Measurements from ENCODE around the gene EVL. TPM values are rescaled to one million over a fixed set of nuclear protein-coding genes. Genes with fewer than 3 reads are reported as not detected.
"Not testable (repeated sequence)": the region's sequence is repeated elsewhere in the genome, so short reads cannot be mapped to it uniquely, and the experiment has no call there.

Gene EVL
- total and polyA plus RNA-seq, 3 donors from 2014 or later: 87.4 to 96.8 (median 91.7) TPM

- Histone ChIP-seq H3K27ac (no peak overlapping the region), H3K9me3 (no peaks in the 10 kb centered on the region), H3K4me3 (no peak overlapping the region), H3K4me1 (peaks cover 14% of the 10 kb centered on the region), H3K36me3 (ENCODE audit: low read depth, missing control alignments) (no peaks in the 10 kb centered on the region), H3K27me3 (no peaks in the 10 kb centered on the region)
- WGBS, 2 donors: 95 to 96% methylated on average over 4 of the region's 4 CpGs
- TF ChIP-seq POLR2A (IDR thresholded peaks at IDR 0.05) (no peak), CTCF (IDR thresholded peaks at IDR 0.05) (no peak)
- no peak for DNase-seq
- intact Hi-C loops (cut with DNase I; ENCODE audit: low total_unique reads): no loop called here
Measured at GRCh38 chr14:100027771-100028490, 37.3 kb upstream of the EVL start.

- intact Hi-C loops (cut with DNase I; ENCODE audit: low total_unique reads): no loop called here
- no peaks in the 10 kb centered on the region for H3K27me3 ChIP-seq
Measured at GRCh38 chr14:100028990-100029677, 36.1 kb upstream of the EVL start.

DNA sequence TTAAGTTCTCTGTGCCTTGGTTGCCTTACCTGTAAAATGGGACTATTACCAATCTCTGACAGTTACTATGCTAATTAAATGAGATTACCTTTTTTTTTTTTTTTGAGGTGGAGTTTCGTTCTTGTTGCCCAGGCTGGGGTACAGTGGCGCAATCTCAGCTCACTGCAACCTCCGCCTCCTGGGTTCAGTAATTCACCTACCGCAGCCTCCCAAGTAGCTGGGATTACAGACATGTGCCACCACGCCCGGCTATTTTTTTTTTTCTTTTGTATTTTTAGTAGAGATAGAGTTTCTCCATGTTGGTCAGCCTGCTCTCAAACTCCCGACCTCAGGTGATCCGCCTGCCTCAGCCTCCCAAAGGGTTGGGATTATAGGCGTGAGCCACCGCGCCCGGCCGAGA, 35.2 kb upstream of the EVL start:
- 78 to 88% methylated on average over 13 of the region's 13 CpGs for WGBS, 2 donors
- H3K36me3 ChIP-seq (ENCODE audit: low read depth, missing control alignments); intact Hi-C loops (cut with DNase I; ENCODE audit: low total_unique reads); H3K27ac ChIP-seq; H3K9me3 ChIP-seq; H3K4me3 ChIP-seq; H3K27me3 ChIP-seq; DNase-seq: not testable (repeated sequence)
- peaks cover 14% of the 10 kb centered on the region for H3K4me1 ChIP-seq

More at GRCh38 chr14:100028990-100029677, 36.1 kb upstream of the EVL start:
- Histone ChIP-seq H3K4me3 (no peak overlapping the region), H3K27ac (no peak overlapping the region), H3K4me1 (peaks cover 14% of the 10 kb centered on the region), H3K36me3 (ENCODE audit: low read depth, missing control alignments) (no peaks in the 10 kb centered on the region), H3K9me3 (no peaks in the 10 kb centered on the region)
- TF ChIP-seq CTCF (IDR thresholded peaks at IDR 0.05) (no peak), POLR2A (IDR thresholded peaks at IDR 0.05) (no peak)
- DNase-seq: no peak
- WGBS, 2 donors: 84 to 87% methylated on average over 3 of the region's 3 CpGs

DNA sequence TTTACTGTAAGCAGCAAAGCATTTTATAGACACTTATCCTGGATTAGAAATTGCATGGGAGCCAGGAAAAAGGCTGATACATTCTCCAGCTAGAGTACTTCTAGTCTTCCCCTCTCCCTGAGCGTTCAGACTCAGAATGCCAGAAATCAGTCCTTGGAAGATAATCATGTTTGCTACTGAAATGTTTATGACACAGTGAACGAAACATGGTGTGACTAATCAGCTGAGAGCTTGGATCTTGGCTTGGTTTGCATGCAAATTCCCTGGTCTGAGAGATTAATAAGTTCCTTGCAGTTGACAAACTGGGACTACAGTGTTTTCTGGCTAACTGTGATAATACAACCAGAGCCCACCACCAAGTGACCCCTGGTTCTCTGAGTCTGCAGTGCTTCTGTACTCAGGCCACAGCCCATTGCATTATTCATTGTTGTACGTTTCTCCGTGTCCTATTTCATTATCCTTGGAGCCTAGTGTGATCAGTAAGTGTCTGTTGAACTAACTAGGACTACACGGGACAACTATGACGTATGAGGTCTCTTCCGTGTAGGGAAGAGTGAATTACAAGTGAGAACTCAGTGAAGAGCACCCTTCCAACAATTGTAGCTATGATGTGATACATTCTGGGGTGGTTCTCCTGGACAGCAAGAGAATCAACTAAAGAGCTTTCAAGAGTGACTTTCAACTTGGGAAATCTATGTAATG, 34.6 kb upstream of the EVL start:
- Histone ChIP-seq H3K4me3 (no peak overlapping the region), H3K36me3 (ENCODE audit: low read depth, missing control alignments) (no peaks in the 10 kb centered on the region), H3K9me3 (no peaks in the 10 kb centered on the region), H3K4me1 (peaks cover 14% of the 10 kb centered on the region), H3K27me3 (no peaks in the 10 kb centered on the region), H3K27ac (no peak overlapping the region)
- no peak for DNase-seq
- intact Hi-C loops (cut with DNase I; ENCODE audit: low total_unique reads): no loop called here
- WGBS, 2 donors: 45 to 55% methylated on average over 7 of the region's 7 CpGs
- TF ChIP-seq POLR2A (IDR thresholded peaks at IDR 0.05) (no peak), CTCF (IDR thresholded peaks at IDR 0.05) (no peak)

Data from testis (tissue), 3 donors.